HG02885 (cell line): ENCODE data around the gene USP44.
A peak's percentile ranks its signal among the peaks of the same experiment; 100 is the strongest.

Experiments used
- ATAC-seq: cut with Tn5 transposase; IDR thresholded peaks from one replicate; pipeline ENCODE4 v1.9.1; 2021; ENCODE audit warnings: mild to moderate bottlenecking; ENCODE audit not compliant: unreplicated experiment, poor library complexity

The USP44 gene

GRCh38 chr12:95548539-95549391, 2.5 kb downstream of the USP44 start:
- peak; percentile 43 for ATAC-seq

GRCh38 chr12:95548056-95548538, 3.2 kb downstream of the USP44 start:
- peak; percentile 18 for ATAC-seq

- no peak for ATAC-seq
Measured at GRCh38 chr12:95547522-95548055, 3.7 kb downstream of the USP44 start.

DNA sequence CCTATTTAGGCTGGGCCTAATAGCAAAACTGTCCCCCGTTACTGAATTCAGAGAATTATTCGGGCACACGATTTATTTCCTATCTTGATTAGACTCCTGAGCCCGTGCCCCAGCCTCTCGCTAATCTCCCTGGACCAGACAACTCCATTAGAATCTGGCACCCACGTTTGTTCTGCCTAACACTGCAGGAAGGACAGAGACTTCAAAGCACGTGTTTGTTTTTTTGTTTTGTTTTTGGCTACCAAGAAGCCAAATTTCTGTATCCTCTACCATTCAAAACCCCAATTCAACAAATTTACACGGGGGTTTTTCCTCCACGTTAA, 4.8 kb downstream of the USP44 start:
- ATAC-seq = no peak

- ATAC-seq = no peak
Measured at GRCh38 chr12:95545731-95546490, 5.4 kb downstream of the USP44 start.

- no peak for ATAC-seq
Measured at GRCh38 chr12:95545303-95545702, 6.0 kb downstream of the USP44 start.

- ATAC-seq = no peak
Measured at GRCh38 chr12:95544756-95545155, 6.5 kb downstream of the USP44 start.

DNA sequence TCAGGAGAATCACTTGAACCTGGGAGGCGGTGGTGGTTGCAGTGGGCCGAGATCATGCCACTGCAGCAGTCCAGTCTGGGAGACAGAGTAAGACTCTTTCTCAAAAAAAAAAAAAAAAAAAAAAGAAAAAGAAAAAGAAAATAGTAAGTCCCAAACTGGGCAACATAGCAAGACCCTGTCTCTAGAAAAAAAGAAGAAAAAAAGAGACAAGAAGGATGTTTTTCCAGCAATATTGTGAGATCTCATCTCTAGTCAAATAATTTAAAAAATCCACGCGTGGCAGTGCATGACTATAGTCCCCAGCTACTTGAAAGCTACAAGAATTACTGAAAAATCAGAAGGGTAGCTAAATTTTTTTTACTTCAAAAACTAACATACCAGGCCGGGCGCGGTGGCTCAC, 8.0 kb downstream of the USP44 start:
- ATAC-seq = no peak

GRCh38 chr12:95541436-95541835, 9.8 kb downstream of the USP44 start:
- ATAC-seq = no peak

GRCh38 chr12:95538656-95539055, 12.6 kb downstream of the USP44 start:
- no peak for ATAC-seq

DNA sequence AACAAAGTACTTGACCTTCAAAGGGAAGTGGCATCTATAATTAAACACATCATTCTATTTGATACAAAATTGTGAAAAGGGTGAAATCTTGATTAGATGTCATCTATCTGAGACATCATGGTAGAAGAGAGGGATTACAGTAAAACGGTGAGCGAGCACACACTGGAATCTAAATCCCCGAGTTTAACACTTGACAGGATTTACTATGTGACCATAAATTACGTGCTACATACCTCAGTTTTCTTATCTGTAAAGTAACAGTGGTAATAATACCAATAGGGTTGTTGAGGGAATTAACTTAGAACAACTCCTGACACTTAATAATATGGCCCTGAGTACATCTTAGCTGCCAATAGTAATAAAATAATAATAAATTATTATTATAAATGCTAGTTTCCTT, 13.3 kb downstream of the USP44 start:
- no peak for ATAC-seq

GRCh38 chr12:95533985-95534384, 17.3 kb downstream of the USP44 start:
- no peak for ATAC-seq

GRCh38 chr12:95532851-95533250, 18.4 kb downstream of the USP44 start:
- ATAC-seq = no peak

GRCh38 chr12:95529693-95530225, 21.5 kb downstream of the USP44 start:
- no peak for ATAC-seq

DNA sequence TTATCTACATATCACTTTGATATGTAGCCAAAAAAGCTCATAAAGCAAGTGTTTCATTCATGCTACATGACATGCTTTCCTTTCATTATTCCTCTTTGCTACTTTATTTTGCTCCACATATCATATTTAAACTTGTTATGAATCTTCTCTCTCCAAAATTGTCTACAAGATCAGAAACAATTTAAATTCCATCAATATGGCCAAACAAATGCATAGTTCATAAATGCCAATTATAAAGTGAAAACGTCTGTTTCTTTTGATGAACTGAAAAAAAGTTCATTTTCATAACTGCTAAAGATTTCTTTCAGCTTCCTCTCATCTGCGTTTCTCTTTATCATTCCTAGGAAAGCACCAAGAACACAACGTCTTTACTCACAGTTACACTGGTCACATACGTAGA, 22.8 kb downstream of the USP44 start:
- ATAC-seq = no peak

- no peak for ATAC-seq
Measured at GRCh38 chr12:95522692-95523091, 28.6 kb downstream of the USP44 start.

GRCh38 chr12:95520816-95521215, 30.5 kb downstream of the USP44 start:
- no peak for ATAC-seq

- no peak for ATAC-seq
Measured at GRCh38 chr12:95518944-95519343, 32.3 kb downstream of the USP44 start.

DNA sequence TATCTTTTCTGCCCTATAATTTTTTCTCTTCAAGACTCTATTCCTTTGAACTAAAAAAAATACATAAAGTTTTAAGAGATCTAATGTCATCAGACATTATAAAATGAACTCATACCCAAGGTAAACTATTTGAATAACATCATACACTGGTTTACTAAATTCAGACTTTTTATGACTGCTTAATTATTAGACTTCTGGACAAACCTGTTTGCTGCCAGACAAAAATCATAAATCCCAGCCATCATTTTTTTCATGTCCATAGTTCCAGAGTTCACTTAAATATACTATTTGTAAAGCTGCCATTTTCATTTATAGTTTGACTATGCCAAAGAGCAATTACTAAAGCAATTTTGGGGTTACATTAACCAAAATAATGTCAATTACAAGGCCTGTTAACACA, 34.0 kb downstream of the USP44 start:
- ATAC-seq = no peak

- no peak for ATAC-seq
Measured at GRCh38 chr12:95516757-95517156, 34.5 kb downstream of the USP44 start.

DNA sequence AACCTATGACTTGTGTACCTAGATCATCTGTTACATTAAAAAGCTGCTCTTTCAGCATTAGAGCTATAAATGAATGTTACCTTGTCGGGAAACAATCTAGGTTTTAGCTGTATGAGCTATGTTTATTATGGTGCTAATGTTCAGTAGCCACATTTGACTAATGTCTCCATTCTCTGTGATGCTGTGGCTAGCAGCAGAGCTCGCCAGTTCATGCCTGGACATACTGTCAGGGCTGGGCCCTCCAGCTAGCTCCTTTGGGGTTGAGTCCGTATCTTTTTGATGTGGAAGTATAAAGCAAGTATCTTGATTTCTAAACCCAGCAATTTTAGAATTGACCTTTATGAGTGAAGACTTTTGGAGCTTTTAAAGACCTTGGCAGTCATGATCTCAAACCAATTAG, 36.1 kb downstream of the USP44 start:
- no peak for ATAC-seq
